Umbilical cord (tissue), 2 donors: ENCODE results near the gene PEPD. TPM values are rescaled to one million over a fixed set of nuclear protein-coding genes. Genes with fewer than 3 reads are reported as not detected.

Source experiments
- DNase-seq: peaks from one replicate; pipeline ENCODE4 v3.0.0-alpha.2; 2015; ENCODE audit warnings: low spot score
- total RNA-seq: library from RNA; depleted of rRNA; stranded (reverse); fragments of >200 nt; gene quantifications from one replicate; pipeline ENCODE4 v1.2.3, GENCODE V29; 2014; ENCODE audit warnings: low replicate concordance; ENCODE audit not compliant: insufficient read depth

PEPD gene
- total RNA-seq, 1 donor from 2014 or later = 32.3 TPM

DNA sequence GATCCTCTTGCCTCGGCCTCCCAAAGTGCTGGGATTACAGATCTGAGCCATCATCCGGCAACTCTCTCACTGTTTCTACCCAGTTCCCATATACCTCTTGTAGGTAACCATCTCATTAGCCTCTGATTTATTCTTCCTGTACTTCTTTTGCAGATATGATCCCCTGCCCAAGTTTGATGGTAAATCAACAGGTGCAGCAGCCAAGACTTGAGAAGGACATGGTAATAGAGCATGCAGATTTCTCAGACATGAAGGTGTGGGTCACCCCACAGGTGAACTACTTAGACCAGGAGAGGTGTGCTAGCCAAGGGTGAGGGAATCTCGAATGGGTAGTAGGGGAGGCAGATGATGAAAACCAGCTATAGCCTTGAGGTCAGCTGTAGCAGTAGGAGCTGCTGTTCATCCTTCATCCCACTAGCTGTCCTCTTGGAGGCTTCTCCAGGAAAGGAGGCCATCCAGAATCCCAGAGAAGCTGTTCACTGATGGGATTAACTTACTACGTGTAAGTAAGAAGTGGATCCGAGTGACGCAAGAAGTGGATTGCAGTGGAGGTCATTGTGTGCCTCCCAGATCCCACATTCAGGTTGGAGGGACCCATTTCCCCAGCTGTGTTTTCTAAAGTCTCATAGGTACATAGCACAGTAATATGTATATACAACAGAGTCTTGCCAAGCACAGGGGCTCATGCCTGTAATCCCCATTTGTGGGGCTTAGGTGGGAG is 158.9 kb downstream of the PEPD start:
- DNase-seq = no peak

DNA sequence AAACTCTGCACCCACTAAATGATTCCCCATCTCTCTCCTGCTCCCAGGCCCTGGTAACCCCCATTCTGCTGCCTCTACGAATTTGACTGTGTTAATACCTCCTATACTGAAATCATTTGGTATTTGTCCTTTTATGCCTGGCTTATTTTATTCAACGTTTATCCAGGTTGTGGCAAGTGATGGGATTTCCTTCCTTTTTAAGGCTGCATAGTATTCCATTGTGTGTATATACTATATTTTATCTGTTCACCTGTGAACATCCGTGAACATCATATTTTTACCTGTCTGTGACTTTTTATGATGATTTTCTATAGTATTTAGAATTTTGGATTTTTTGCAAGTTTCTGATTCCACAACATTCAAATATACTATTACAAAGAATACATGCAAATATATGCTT is 162.0 kb downstream of the PEPD start:
- DNase-seq = no peak

DNA sequence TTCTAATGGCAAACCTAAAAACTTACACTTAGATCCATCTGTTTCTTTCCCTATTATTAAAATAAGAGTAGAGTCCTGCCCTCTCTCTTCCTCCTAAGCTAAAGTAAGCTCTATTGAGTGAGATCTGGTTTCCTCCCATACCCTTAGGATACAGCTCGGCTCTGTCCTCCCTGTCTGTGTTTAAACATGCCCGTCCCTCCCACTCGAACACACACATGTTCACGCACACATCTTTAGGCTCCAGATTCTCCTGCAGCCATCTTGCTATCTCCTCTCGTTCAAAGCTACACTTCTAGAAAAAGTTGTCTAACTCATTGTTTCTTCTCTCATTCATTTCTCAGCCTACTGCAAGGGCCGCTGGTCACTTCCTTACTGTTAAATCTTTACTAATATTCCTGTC is 163.2 kb downstream of the PEPD start:
- DNase-seq = peak; percentile 23

DNA sequence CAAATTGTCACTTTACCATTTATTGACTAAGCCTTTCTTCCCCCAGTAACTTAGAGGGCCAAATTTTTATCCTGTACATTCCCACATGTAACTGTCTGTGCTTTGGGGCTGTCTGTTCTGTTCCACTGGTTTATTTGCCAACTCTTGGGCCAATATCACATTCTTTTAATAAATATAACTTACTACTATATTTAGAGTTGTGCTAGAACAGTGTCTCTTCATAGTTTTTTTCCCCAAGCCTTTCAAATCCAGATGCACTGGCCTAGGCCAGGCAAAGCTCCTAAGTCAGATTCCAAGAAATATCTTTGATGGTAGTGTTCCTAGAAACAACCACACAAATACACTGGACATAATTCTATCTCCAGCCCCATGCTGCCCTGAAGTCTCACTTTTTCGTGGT is 164.0 kb downstream of the PEPD start:
- DNase-seq = no peak

DNA sequence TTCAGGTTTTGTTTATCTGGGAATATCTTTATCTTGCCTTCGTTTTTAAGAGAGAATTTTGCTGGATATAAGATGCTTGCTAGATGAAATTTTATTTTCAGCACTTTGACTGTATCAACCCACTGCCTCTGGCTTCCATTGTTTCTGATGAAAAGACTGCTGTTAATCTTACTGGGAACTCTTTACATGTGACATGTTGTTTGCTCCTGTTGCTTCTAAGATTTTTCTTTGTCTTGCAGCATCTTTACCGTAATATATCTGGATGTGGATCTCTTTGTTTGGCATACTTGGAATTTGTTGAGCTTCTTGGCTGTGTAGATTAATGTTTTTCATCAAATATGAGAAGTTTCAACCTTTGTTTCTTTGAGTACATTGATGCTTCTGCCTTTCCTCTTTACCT is 166.1 kb downstream of the PEPD start:
- DNase-seq = no peak

DNA sequence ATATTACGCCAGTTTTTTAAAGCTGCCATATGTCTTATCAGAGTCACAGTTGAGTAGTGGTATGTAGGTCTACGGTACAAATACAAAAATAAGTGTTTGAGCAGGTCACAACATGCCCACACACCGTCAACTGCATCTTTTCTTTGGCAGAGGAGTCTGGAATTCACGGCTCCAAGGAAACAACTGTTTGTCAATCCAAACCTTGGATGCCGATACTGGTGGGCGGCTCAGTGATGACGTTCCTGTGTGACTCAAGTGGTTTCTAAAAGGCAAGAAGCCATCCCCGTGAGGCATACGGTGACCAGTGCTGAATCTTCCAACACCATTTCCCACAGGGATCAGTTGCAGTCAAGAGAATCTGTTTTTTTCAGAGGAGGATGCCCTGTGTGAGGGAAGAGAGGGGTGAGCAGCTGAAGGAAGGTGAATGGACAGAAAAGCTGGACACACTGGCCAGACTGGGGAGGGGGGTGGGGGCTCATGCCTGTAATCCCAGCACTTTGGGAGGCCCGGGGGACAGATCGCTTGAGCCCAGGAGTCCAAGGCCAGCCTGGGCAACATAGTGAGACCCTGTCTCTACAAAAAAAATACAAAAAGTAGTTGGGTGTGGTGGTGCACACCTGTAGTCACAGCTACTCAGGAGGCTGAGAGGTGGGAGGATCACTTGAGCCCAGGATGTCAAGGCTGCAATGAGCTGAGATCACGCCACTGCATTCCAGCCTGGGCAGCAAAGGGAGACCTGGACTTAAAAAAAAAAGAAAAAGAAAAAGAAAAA is 170.9 kb downstream of the PEPD start:
- DNase-seq = peak; percentile 29

DNA sequence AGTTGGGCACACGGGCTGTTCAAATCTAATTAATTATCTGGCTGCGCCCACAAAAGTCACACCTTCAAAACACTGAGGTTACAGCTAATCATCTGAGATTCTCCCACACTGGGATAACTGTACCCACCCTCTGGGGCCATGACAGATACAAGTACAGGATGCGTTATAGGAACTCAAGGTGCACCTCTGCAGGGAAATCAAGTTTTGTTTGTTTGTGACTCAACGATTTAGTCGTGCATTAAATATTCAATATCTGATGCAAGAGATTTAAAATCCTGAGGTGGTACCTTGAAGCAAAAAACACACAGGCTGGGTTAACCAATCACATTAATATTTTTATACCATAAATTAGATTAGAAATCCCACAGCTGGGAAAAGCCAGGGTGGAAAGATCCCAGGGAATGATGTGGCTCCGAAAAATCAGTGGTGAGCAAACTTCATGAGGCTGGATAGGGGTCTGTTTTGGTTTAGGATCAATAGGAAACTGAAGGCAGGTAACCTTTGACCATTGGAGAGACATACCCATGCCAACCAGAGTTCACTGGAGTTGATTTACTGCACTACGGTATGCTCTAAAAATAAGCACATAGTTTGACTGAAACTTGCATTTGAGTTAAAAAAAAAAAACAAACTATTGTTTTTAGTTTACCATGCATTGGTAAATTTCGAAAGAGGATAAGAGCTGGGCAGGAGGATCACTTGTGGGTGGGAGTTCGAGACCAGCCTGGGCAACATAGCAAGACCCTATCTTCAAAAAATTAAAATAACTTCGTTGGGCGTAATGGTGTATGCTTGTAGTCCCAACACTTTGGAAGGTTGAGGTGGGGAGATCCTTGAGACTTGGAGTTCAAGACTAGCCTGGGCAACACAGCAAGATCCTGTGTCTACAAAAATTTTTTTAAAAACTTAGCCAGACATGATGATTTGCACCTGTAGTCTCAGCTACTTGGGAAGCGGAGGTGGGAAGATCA is 172.0 kb downstream of the PEPD start:
- DNase-seq = no peak

DNA sequence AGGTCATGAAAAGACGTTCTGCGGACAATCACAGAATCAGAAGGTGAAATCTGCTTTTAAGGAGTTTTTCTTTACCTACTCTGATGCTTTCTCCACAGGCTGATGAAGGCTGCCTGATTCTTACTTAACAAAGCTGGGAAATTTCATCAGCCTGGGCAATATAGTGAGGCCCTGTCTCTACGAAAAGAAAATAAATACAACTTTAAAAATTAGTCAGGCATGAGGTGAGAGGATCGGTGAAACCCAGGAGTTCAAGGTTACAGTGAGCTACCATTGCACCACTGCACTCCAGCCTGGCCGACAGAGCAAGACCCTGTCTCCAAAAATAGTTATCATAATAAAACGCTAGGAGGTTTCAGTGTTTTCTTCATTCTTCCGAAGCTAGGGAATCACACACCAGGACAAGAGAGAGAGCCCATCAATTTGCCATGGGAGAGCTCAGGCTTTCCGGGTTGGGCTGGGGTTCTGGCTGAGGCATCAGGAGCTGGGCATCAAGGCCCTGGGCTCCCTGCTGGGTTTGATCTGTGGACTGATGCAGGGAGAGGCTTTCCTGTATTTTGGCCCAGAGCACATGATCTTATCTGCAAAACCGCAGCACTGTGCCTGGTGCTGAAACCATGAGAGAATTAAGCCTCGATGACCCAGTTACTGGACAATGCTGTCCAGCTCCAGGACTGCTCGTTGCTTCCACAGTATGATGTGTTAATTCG is 173.1 kb downstream of the PEPD start:
- no peak for DNase-seq

DNA sequence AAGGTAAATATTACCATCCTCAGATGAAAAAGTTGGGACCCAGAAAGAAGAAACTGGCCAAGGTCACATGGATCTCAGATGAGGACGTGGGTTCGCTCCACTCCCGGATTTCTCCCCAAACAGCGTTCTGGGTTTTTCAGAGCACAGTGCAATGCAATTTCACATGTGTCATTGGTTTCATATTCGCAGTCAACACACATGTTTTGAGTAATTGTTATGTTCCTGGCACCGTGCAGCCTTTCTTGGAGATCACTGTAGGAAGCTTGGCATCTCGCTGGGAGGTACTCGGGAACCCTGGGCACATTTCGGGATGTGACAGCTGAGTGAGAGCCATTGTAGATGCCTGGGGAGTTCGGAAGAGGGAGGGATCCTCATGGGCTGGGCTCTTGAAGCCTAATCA is 174.3 kb downstream of the PEPD start:
- no peak for DNase-seq

DNA sequence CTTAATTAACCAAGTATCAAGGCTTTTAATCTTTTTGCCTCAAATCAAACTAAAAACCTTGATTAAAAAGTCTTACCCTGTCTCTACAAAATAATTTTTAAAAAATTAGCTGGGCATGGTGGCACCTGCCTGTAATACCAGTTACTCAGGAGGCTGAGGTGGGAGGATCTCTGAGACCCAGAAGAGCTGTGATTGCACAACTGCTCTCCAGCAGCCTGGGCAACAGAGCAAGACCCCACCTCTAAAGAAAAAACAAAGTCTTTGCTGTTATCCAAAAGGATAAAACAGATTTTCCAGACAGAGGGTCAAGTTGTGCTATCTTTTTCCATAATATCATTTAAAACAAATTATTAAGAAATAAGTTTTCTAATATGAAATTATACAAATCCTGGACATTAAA is 174.9 kb downstream of the PEPD start:
- no peak for DNase-seq

DNA sequence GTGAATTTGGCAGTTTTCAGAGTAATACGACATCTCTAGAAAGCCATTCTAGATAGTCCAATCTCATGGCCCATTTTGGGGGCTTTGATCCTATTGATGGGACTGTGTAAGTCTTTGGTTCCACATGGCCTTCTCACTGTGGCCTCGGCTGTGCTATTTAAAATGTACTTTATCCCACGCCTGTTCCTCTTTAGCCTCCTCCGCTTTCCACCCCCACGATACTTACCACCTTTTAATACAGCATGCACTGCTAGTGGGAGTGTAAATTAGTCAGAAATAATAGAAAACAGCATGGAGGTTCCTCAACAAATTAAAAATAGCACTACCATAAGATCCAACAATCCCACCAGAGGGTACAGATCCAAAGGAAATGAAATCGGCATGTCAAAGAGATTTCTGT is 176.4 kb downstream of the PEPD start:
- DNase-seq = no peak

DNA sequence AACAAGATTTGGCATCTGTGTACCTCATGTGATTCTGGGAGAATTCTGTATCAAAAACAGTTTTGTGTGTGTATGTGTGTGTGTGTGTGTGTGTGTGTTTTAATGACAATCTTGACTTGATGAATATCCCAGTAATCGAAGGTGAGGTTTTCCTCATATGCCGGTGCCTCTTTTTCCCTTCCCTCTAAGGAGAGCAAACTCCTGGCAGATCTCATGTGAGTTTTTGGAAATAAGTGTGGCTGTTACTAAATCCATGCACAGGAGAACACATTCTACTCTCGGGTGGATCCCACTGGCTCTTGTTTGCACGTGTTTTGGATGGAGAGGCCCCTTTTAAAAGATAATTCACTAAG is 177.0 kb downstream of the PEPD start:
- no peak for DNase-seq

DNA sequence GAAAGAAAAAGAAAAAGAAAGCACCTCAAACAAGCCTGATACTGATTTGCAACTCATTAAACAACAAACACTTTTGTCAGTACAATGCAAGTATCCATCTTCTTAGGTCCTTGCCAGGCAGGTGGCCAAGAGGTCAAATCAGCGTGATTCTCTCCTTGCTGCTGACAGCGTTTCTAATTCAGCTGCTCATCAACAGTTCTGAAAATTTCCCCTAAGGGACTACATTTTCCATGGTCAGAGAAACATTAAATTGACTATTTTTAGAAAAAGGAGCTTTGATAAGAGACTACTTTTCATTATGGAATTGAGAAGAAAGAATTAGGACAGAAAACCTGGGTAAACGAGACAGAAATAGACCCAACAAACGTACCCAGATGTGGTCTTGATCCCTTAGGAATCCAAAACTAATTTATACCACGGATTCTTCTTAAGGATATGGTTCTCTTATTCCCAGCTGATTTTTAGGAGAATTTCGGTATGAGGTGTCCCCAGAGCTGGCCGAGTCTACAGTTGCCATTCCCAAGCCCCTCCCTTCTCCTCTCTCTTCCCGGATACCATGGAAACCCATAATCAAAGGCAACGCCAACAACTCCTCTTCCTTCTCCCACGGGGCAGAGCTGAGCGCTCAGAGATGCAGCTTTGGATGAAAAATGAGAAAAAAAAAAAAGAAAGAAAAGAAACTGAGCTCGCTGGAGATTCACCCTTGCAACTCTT is 177.6 kb downstream of the PEPD start:
- DNase-seq = peak; percentile 58

DNA sequence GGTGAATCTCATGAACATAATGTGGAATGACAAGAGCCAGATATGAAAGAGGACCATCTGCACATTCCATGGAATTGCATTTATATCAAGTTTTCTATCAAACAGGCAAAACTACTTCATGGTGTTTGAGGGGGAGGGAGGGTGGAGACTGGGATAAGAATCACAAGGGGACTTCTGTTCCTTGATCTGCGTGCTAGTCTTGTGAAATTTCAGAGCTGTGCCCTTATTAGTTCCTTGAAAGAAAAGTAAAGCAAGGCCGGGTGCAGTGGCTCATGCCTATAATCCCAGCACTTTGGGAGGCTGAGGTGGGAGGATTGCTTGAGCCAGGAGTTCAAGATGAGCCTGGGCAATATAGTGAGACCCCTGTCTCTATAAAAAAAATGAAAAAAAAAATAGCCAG is 178.3 kb downstream of the PEPD start:
- no peak for DNase-seq

DNA sequence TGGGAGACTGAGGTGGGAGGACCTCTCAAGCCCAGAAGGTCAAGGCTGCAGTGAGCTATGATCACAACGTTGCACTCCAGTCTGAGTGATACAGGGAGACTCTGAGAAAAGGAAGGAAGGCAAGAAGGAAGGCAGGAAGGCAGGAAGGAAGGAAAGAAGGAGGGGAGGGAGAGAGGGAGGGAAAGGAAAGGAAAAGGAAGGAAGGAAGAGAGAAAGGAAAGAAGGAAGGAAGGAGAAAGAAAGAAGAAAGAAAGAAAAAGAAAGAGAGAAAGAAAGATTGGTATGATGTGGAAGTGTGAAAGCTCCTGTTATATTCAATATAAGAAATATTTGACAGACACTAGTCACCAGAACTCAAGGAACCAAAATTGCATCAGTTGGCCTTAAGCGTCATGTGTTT is 180.6 kb downstream of the PEPD start:
- DNase-seq = no peak

DNA sequence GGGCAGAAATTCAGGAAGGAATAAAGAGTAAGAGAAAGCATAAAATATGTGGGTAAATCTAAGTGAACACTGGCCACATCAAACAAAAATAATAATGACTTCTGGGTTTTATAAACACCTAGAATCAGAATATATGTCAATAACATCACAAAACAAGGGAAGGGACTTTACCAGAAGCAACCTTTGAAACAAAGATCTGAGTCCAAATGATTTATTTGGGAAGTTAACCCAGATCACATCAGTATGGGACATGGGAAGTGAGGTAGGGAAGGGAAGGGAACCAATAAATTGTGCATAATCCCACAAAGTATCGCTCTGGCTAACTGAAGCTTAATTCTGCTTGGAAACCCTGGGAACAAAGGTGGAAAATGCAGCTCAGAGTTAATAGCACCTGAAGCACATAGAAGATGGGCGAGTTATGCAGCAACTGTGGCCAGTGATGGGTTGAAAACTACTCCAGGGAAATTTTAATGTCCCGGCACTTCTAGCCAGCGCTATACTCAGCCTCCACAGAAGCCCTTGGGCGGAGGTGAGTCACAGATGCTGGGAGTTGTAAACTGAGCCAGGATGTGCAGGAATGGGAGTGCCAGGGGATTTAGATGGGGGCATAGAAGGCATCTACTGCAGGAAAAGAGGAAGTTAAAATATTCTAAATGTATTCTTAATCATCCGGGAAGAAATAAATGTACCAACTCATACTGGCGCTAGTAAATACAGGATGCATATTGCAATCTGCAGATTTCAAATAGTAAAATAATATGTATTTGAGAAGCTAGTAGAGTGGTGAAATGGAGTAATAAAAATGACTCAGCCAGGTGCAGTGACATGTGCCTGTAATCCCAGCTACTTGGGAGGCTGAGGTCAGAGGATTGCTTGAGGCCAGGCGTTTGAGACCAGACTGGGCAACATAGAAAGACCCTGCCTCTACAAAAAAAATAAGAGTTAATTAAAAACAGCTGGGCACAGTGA is 182.3 kb downstream of the PEPD start:
- no peak for DNase-seq
